Mammary epithelial cell (primary cell): ENCODE results near the gene FAM162A.

Source experiments
- EZH2 ChIP-seq: IDR thresholded peaks from 2 replicates; pipeline ENCODE4 v1.6.1; 2012; ENCODE audit warnings: low read length, inconsistent platforms, borderline replicate concordance
- TF ChIP-seq, protein P1 (sequence below), 2 donors: IDR thresholded peaks in 1 of 2; conservative IDR thresholded peaks in 1 of 2; 2 replicates each; pipeline ENCODE4 v1.5.1; 2011 to 2012; ENCODE audit warnings: inconsistent platforms in 2 of 2, low read length in 2 of 2, mild to moderate bottlenecking in 2 of 2, control low read depth in 1 of 2, low read depth in 1 of 2; ENCODE audit not compliant: insufficient read depth in 1 of 2; ENCODE audit errors: extremely low read depth in 1 of 2

DNA sequence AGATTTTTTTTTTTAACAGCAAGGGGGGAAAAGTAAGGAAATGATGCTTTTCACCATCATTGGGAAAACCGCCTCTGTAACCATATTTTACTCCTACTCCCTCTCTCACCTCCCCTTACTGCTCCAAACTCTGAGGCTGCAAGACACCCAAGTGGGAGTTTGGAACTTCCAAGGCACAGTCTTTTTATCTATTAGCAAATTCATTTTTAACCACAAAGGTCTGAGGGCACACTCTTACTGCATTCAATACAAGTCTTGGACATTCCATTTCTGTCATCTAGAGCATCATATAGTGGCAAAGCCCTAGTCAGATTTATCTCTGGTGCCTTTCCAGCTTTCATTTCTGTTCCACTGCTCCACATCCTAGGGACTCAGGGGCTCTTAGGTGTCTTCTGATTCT lies 13.2 kb downstream of the FAM162A start:
- TF ChIP-seq EZH2: no peak
- TF ChIP-seq, protein P1, sequence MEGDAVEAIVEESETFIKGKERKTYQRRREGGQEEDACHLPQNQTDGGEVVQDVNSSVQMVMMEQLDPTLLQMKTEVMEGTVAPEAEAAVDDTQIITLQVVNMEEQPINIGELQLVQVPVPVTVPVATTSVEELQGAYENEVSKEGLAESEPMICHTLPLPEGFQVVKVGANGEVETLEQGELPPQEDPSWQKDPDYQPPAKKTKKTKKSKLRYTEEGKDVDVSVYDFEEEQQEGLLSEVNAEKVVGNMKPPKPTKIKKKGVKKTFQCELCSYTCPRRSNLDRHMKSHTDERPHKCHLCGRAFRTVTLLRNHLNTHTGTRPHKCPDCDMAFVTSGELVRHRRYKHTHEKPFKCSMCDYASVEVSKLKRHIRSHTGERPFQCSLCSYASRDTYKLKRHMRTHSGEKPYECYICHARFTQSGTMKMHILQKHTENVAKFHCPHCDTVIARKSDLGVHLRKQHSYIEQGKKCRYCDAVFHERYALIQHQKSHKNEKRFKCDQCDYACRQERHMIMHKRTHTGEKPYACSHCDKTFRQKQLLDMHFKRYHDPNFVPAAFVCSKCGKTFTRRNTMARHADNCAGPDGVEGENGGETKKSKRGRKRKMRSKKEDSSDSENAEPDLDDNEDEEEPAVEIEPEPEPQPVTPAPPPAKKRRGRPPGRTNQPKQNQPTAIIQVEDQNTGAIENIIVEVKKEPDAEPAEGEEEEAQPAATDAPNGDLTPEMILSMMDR (conservative IDR thresholded peaks at IDR 0.05 in 1 of 2, IDR thresholded peaks at IDR 0.05 in 1 of 2; ENCODE audit: extremely low read depth in 1 of 2, insufficient read depth in 1 of 2, low read depth in 1 of 2, low read length in 2 of 2): no peak
